Retinal pigment epithelial cell (primary cell): ENCODE results near the gene KCNE1.

ENCODE experiments used
- DNase-seq: peaks from one replicate; pipeline ENCODE4 v3.0.0-alpha.2; 2010; ENCODE audit warnings: low read depth
- H3K4me3 ChIP-seq: 2 replicates; pipeline ENCODE4 v1.5.1; 2011; ENCODE audit warnings: mild to moderate bottlenecking, low read length, control low read depth, moderate library complexity
- CTCF ChIP-seq: conservative IDR thresholded peaks from 2 replicates; pipeline ENCODE4 v1.5.1; 2011; ENCODE audit warnings: low read depth, low read length, control low read depth, inconsistent platforms

The KCNE1 gene

GRCh38 chr21:34545079-34545884 is 33.3 kb upstream of the KCNE1 start:
- DNase-seq: no peak
- H3K4me3 ChIP-seq: no peak overlapping the region
- no peak for TF ChIP-seq CTCF

- H3K4me3 ChIP-seq: no peak overlapping the region
- DNase-seq: peak; percentile 75
- TF ChIP-seq CTCF: peak; percentile 76
These were observed 32.1 kb upstream of the KCNE1 start for GRCh38 chr21:34544032-34544496.

GRCh38 chr21:34543017-34543416 is 31.0 kb upstream of the KCNE1 start:
- no peak overlapping the region for H3K4me3 ChIP-seq
- no peak for DNase-seq
- no peak for TF ChIP-seq CTCF

GRCh38 chr21:34540206-34540605 is 28.2 kb upstream of the KCNE1 start:
- peak; percentile 50 for DNase-seq
- no peak for TF ChIP-seq CTCF
- no peak overlapping the region for H3K4me3 ChIP-seq

- H3K4me3 ChIP-seq: no peak overlapping the region
- no peak for DNase-seq
- TF ChIP-seq CTCF: no peak
These were observed 25.8 kb upstream of the KCNE1 start for GRCh38 chr21:34537838-34538237.

GRCh38 chr21:34536820-34537219 is 24.8 kb upstream of the KCNE1 start:
- no peak for TF ChIP-seq CTCF
- no peak overlapping the region for H3K4me3 ChIP-seq
- DNase-seq: no peak

- no peak overlapping the region for H3K4me3 ChIP-seq
- TF ChIP-seq CTCF: no peak
- DNase-seq: no peak
These were observed 24.3 kb upstream of the KCNE1 start for GRCh38 chr21:34536311-34536710.
